ENCODE results near the gene RFT1.
"Not testable (repeated sequence)": the region's sequence is repeated elsewhere in the genome, so short reads cannot be mapped to it uniquely, and the experiment has no call there.

Gene RFT1

DNA sequence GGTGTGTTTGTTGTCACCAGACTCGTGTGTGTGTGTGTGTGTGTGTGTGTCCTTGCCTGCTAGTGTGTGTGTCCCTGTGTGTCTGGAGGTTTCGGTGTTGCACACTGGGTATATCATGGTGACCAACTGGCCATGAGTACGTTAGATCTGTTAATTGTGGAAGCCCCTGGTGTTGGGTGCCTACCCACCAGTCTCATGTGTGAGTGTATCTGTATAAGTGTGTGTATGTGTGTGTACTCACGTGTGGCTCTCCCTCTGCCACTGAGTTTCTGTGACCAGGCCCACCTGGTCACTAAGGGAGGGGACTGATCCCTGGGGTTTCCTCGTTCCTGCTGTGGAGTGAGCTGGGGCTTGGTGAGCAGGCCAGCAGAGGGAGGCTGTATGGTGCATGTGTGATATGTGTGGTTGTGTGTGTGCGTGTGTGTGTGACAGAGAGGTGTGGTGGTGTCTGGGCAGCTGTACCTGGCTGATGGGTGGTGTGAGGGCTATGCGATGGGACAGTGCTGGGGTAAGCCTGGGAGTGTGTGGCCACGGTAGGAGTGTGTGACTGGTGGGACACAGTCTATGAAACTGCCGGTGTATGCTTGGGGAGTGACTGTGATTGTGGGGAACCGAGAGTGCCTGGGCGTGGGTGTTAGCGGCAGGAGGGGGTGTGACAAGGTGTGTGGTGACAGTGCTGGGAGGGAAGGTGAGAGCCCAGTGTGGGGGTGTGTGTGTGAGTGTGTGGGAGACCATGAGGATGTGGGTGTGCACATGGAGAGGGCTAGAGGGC is 32.6 kb upstream of the RFT1 start:
- no peak for DNase-seq

DNA sequence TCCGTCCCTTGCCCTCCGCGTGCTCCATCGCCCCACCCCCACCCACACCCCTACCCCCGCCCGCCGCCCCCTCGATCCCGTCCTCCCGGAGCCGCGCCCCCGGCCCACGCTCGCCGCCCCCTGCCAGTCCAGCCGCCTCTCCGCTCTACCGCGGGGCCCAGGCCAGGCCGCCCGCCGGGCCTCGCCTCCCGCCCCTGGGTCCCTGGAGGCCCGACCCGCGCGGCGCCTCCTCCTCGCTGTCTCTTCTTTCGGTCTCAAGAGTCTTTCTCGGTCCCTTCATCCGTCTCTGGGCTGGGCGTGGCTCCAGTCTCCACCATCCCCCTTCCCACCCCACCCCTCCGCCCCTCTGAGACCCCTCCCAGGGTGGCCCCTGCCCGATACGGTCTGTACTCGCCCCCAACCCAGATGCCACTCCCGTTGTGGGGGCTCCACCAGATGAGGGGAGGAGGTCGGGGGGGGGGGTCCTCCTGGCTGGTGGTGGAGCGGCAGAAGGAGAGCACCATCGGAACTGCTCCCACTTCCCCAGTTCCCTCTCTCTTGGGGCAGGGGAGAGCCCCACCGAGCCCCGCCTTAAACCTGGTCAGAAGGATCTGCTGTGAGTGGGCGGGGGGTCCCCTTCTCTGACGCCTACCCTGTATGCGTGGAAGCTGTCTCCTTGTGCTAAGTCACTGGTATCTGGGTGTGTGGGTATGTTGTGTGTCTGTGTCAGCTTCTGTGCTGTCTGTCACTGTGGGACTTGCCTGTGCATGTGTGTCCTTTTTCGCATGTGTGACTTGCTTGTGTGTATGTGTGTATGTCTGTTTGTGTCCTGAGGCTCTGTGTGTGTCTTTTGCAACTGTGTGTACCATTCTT is 31.8 kb upstream of the RFT1 start:
- DNase-seq = no peak

DNA sequence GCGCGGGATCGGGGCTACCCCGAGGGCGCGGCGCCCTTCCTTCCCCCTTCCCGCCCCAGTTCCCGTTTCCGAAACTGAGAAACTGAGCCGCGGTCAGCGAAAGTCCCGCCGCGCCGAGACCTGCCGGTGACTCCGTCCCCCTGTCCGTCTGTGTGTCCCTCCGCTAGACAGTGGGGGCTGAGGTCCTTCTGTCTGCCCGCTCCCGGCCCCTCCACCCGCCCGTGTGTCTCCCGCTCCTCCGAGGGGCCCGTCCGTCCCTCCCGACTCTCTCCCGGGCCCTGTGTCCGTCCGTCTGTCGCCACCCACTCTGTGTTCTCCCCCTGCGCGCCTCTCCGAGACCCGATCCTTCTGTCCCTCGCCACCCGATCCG is 31.2 kb upstream of the RFT1 start:
- DNase-seq = no peak

DNA sequence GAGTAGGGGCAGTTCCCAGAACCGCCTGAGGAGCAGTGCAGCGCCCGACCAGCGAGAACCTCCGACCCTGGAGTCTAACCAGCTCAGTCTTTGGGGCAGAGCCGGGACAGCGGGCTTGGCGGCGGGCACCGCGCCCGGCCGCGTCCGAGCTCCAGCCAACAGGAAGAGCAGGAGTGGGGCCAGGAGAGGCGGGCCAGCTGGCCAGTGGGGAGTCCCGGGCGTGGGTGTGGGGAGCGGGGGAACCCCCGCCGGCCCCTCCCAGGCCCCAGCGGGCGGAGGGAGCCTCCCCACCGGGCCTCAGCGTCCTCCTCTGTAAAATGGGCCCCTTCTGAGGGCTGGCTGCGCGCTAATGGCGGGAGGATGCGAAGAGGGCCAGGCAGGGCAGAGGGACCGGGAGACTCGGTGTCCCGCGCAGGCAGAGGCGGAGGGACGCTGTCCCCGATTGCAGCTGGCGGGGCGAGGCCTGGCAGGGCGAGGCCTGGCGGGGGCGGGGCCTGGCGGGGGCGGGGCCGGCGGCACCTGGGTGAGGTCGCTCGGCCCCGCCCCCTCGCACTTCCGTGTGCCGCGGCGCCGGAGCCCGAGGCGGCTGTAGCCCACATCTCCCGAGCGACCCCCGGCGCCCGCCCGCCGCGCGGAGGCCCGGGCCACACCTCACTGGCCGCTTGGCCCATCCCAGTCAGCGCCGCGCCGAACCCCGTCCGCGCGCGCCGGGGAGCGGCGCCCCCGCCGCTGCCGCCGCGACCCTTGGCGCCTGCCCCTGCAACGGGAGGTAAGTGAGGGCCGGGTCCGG is 30.6 kb upstream of the RFT1 start, which contains the start of gene PRKCD:
PRKCD (plus strand) TSS at position 550 of the 790 bp plus-strand sequence. CDS start 17,214 bp downstream, outside the sequence.
- peak in 11 of 14 donors; percentile 45 to 83 (median 66) for DNase-seq

DNA sequence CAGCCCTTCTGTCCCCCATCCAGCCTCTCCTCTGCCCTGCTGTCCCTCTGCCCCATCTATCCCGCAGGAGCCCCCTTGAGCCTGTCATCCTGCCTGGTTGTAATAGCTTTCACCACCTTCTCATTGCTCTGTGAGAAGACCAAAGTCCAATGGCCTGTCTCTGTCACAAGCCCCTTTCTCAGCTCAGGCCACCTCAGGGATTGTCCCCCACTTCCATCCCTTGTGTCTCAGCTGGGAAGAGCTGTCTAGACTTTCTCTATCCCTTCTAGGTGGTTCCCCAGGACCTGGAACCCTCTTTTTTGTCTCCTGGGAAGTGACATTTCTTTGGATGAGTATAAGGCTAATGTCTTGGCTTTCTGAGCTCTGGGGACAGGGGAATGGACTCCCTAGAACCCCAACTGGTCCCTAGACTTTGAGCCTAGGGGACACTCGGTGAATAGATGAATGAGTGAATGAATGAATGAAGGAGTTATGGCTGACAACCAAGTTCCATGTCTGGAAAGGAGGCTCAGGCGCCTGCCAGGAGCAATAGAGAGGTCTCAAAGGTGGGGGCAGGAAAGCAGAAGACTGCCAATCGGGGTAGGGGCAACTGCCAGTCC is 29.9 kb upstream of the RFT1 start:
- DNase-seq = no peak

DNA sequence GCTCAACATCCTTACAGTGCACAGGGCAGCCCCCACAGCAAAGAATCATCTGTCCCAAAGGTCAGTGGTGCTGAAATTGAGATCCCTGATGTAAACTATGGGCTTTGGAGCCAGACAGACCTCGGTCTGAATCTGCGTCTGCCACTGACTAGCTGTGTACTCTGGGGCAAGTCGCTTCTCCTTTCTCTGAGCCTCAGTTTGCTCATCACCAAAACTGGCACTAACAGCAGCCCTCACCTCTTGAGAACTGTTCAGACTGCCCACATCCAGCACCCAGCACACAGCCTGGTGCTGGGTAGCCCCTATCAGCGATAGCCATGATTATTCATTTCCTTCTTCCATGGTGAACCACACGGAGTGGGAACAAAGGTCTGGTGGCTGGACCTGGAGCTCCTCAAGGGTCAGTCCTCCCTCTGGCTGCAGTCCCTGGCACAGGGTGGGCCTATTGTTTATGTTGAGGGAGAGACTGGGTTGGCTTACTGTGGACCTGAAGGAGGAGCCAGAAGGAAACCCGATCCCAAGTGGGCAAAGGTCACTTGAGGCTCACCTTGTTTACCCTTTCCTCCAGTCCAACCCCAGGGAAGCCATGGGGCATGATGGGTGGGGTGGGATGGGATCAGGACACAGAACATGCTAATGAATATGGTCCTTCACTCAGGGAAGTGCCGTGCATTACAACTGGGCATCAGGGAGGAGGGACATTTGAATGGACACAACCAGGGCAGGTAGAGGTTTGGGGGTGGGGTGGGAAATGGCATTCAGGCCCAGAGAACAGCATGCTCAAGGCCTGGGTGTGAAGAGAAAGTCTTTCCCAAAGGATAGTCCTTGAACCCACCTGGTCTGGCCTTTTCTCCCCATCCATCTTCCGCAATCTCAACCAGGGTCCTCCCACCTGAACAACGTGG is 29.2 kb upstream of the RFT1 start:
- DNase-seq = no peak

DNA sequence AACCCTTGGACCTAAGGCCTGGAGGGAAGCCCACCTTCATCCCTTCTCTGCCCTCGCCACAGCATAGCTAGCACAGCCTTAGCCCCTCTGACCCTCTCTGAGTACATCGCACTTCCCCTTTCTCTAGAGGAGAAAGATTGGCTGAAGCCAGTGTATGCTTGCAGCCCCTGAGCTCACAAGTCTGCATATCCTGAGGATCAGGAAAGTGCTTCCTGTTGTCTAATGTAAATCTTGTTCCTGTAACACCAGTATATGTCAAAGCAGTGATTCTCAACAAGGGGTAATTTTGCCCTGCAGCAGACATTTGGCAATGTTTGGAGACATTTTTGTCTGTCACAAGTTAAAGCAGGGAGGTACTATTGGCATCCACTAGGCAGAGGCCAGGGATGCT is 28.5 kb upstream of the RFT1 start:
- no peak for DNase-seq

DNA sequence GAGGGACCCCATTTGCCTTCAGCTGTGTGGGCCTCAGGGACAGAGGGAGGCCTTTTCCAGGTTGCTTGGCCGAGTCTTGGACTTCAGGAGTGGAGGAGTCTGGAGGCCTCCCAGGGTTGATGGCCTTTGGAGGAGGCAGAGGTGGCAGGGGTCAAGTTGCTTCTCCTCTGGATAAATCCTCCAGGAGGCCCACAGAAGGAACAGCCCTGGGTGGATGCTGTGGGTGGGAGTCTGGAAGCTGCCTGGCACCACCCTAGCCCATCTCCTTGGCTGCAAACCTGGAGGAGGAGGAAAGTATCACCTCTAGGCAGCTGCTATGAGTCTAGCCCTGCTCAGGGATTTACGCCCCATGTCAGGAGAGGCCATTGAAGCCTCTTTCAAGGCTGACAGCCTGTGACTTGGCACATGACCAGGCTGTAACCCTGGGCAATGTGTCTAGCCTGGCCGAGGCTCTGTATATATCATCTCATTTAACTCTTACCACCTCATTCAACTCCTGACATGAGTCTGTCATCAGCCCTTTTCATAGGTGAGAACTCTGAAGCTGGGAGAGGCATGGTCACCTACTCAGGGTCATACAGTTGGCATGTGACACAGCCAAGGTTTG is 27.8 kb upstream of the RFT1 start:
- no peak for DNase-seq

DNA sequence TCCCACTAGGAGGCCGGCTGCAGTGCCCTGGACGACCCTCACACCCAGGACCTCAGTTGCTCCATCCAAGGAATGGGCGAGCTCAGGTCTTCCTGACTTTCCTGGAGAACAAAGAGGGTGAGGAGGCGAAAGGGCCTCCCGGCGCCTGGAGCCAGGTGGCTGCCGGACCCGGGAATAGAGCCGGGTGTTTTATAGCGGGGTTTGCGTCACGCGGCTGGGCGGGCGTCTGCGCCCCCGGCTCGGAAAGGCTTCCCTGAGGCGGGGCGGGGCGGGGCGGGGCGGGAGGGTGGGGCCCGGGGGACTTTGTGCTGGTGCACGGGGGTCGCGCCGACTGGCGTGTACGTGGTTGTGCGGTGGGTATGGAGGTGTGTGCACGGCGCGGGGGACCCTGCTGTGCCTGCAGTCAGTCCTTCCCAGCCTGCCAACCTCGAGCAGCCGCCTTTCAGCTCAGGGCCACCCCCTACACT is 26.2 kb upstream of the RFT1 start:
- DNase-seq = no peak

DNA sequence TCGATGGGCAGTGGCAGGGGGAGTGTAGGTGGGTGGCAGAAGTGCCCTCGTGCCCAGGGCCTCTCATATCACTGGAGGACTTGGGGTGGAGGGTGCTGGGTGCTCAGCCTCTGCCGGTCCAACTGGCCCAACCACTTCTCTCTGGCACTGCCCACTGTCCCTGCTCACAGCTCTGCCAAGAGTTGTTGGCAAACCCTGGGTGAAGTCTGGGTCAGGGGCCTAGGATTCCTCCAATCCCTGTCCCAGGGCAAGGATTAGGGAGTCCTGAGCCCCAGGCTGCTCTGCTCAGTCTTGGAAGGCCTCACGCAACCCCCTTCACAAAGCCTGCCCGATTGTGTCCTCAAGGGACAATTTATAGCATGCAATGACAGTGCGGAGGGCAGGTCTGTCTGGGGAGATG is 25.5 kb upstream of the RFT1 start:
- DNase-seq = peak in 2 of 14 donors; percentile 17 to 30

DNA sequence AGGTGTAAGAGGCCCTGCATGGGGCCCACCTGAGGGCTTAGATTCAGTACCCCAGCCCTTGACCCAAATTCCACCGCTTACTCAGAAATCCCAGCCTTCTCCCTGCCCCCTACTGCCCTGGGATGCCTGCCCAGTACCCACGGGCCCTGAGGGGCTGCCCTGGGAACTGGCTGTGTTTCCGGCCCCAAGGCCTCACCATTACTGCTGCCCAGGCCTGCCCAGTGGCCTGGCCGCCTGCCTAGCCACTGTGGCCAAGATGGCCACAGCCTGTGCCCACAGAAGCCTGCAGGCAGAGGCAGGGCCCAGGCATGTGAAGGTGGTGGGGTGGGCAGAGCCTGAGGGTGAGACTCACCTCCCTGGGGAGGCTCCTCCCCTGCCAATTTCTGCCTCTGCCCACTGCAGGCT is 24.6 kb upstream of the RFT1 start:
- peak in 5 of 14 donors; percentile 23 to 67 (median 35) for DNase-seq

DNA sequence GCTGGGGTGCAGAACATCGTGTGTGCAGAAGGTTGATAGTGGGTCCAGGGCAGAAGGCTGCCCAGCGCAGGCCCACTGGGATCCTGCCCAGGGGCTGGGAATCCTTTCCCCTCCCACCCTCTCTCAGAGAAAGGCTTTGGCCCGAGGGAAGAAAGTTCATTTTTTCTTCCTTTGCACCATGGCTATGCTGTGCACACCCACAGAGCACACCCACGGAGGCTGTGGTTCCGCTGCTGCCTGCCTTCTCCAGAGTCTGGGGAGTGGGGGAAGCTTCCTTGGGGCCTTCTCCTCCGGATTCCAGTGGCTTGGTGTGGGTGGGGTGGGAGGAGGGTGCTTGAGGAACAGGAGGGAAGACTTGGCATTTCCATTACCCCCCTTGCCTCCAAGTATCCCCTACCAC is 23.7 kb upstream of the RFT1 start:
- DNase-seq = no peak

DNA sequence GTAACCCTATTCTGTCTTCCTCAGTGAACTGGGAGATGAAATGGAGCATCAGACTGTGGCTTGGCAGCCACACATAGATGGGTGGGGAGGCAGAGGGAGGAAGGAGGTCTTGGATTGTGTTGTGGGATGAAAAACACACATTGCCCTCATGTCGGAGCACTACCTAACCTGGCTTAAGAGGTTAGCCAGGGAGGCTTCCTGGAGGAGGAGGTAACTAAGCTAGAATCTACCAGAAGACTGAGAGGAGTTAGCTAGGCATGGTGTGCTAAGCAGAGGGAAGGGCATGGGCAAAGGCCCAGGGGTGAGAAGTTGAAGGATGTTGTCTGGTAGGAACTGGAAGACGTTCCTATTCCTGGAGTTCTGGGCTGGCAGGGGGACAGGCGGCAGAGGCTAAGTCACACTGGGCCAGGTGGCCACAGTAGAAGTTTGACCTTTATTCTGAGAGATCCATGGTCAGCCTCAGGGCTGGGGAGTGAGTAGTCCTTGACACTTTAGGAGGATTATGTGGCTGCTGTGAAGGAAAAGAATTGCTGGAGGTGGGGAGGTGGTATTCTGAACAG is 23.1 kb upstream of the RFT1 start:
- DNase-seq = no peak

DNA sequence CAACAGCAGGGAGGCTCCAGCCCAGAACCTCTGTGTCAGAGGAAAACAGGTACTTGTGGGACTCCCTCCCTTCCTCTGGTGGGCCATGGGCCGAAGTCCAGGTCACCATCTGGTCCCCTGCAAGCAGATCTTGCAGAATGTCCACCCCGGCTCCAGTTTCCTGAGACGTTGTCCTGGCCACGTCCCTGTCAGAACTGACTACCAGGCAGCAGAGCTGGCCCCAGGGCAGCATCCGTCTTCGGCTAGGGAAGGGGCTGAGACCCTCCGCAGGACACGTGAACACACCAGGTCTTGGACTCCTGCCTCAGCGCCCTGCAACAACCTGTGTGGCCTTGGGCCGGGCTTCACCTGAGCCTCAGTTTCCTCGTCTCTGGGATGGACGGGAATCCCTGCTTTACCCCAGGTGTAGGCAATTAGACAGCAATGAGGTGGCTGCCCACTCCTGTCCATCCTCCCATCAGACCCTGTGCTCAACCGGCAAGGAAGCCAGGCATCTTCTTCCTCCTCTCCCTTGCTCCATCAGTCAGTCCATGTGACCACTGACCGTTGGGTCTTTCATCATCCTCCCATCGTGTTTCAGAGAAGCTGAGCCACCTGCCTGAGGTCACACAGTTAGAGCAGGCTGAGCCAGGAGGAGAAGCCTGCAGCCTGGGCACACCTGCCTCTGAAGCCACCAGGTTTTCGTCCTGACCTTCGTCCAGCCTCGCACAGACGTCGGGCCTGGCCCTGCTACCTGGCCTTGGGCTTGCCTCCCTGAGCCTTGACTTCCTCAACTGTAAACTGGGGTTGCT is 21.8 kb upstream of the RFT1 start:
- DNase-seq = no peak

DNA sequence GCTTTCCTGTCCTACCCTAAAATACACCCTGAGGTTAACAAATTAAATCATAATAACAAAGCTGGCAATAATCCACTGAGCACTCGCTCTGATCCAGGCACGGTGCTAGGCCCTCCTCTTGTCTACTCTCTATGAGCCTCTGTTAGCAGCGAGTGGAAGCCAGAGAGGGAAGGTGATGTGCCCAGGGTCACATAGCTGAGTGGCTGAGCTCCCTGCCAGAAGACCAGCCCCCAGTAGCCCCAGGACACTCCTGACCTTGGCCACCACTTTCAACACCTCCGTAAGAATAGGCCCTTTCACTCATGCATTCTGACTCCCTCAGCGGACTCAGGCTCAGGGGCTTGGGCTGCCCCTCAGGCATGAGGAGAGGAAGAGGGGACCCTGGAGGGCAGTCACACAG is 21.2 kb upstream of the RFT1 start:
- DNase-seq = no peak

DNA sequence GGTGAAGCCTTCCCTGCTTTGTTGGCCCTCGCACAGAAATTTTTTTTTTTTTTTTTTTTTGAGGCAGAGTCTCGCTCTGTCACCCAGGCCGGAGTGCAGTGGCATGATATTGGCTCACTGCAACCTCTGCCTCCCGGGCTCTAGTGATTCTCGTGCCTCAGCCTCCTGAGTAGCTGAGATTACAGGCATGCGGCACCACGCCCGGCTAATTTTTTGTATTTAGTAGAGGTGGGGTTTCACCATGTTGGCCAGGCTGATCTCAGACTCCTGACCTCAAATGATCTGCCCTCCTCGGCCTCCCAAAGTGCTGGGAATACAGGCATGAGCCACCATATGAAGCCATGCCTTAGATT is 20.8 kb upstream of the RFT1 start:
- DNase-seq = not testable (repeated sequence)

DNA sequence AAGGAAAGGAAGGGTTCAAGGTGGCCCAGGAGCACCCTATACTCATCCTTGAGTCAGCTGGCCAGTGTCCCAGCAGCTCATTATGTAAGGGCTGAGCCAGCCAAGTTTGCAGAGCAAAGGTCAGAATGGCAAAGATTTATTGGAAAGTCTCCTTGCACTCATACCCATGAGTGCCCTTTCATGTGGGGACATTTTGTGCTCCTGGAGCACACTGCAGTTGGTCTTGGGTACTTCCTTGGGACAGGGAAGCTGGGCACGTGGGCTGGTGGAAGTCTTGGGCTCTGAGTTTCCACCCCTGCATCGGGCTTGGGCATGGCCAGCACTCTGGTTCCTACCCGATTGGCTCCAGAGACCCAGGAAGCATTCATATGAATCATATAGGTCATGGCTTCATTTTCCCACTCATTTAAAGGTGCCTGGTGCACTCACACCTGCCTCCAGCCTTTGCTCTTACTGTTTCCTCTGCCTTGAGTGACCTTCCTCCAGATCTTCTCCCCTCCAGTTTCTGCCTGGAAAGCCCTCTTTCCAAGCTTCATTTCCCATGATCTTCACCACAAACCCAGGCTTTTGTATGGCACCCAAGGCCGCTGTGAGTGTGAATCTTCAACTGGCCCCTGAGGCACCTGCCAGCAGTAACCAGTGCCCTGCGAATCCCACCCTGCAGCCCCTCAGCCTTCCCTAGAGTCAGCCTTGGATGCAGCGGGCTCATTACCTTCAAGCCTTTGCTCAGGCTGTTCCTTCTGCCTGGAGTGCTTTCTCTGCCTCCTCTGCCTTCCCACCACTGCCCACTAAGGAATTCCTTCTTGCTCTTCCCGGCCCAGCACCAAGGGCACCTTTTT is 20.2 kb upstream of the RFT1 start:
- DNase-seq = peak in 2 of 14 donors; percentile 16 to 31

DNA sequence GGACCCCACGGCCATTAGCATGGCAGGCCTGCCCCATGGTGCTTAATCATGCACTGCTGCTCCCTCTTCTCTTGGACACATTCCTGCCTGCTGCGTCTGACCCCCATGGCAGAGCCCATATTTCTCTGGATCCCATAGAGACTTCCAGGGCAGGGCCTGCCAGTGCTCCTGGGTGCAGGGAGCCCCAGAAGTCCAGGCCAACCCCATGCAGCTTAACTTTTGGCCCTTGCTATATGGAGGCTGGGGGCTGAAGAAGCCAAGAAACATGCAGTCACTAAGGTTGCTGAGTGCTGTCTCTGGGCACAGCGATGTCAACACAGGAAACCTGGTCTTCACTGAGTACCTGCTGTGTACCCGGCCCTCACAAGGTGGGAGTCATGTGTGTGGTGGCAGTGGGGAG is 19.5 kb upstream of the RFT1 start:
- no peak for DNase-seq

Measured in C1 segment of cervical spinal cord (tissue), 14 donors.